GM19099 (cell line): Measurements from ENCODE around the gene DNAH10.

Experiments
- POLR2A ChIP-seq: IDR thresholded peaks from 3 replicates; pipeline ENCODE4 v1.6.1; 2011; ENCODE audit warnings: low read depth; ENCODE audit not compliant: insufficient read length; ENCODE audit errors: extremely low read depth

Gene DNAH10

DNA sequence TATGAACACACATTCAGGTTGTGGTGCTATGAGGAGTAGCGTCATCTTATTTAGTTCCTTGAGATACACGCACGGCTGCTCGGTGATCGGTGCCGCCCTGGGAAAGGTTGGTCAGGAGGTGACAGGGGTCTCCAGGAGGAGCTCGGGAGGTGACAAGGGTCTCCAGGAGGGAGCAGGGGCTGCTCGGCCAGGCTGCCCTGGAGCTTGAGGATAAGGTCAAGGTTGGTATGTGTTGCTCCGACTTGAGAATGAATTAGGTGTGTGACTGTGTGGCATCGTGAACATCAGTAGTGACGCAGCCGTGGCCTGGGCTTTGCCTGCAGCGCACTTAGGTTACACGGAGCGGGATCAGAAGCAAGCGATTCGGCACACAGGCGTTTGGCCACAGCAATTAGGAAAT lies 174.4 kb downstream of the DNAH10 start:
- TF ChIP-seq POLR2A = no peak

- no peak for TF ChIP-seq POLR2A
These were observed 175.0 kb downstream of the DNAH10 start for GRCh38 chr12:123936956-123937706.

- TF ChIP-seq POLR2A = no peak
These were observed 175.8 kb downstream of the DNAH10 start for GRCh38 chr12:123937707-123938591.

DNA sequence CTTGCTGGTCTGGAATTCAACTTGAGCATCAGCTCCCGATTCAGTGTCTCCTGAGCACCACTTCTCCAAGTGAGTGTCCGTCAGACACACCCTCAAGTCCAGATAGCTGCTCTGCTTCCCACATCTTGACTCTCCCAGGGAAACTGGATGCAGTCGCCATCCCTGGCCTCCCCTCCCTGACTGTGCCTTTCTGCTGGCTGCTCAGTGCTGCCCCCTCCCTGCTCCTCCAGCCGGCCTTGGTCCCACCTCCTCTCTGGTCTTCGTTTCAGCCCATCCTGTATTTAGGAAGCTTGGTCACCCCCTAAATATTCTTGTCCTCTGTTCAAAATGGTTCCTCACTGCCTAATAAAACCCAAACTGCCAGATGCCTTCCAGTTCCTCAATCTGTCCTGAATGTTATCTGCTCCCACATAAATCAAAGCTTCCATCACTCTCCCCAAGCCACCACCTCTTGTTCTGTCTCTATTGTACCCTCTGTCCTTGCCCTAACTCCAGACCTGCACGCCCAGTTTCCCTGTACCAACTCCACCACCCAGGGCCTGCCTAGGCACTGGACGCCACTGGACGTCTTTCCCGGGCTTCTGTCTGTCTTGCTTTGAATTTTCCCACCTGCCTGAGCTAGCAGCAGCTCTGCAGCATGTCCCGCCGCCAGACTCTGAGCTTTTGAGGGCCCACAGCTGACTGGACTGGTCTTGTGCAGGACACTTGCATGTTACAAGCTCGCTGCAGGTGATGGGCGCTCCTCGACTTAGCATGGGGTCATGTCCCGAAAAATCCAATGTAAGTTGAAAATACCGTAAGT lies 176.8 kb downstream of the DNAH10 start:
- no peak for TF ChIP-seq POLR2A

DNA sequence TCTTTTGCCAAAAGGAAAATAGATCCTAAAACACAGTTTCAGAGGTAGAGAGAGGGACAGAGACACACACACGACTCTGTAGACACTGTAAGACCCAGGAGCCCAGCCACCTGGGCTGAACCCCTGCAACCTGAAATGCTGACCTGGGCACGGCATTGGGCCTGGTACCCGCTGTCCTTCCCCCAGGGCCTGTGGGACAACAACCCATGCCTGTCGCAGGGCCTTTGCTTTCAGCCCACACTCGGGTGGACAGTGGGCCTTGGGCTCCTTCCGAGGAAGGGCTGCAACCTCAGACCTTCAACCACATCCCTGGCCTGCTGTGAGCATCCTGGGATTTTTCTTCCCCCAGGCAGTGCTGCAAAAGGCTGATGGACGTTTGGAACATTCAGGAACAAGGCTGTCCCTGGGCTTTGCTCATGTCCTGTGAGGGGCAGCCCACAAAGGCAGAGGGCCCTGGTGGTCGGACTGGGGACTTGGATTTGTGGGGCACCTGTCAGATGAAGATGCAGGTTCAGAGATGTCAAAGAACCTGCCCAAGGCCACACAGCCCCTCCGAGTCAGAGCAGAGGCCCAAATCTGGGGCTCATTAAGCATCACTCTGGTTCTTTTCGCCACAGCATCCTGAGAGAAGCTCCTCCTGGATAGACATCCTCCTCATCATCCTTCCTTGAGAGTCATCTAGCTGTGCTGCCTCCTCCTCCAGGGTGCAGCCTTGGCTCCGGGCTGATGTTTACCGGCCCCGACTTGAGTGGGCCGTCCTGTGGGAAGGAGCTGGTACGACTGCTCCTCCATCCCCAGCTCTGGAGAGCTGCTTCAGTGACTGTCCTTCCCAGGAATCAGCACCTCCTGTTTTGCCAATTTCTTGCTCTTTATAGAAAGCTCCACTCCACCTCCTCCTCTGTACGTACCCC lies 177.9 kb downstream of the DNAH10 start:
- no peak for TF ChIP-seq POLR2A

GRCh38 chr12:123940627-123940966 lies 178.5 kb downstream of the DNAH10 start:
- no peak for TF ChIP-seq POLR2A

- TF ChIP-seq POLR2A = no peak
These were observed 178.9 kb downstream of the DNAH10 start for GRCh38 chr12:123941000-123941399.

- TF ChIP-seq POLR2A = no peak
These were observed 179.6 kb downstream of the DNAH10 start for GRCh38 chr12:123941624-123942237.

GRCh38 chr12:123942238-123942653 lies 180.1 kb downstream of the DNAH10 start:
- TF ChIP-seq POLR2A = no peak

GRCh38 chr12:123942911-123943648 lies 181.0 kb downstream of the DNAH10 start:
- no peak for TF ChIP-seq POLR2A

GRCh38 chr12:123943816-123944215 lies 181.7 kb downstream of the DNAH10 start:
- TF ChIP-seq POLR2A = no peak

- TF ChIP-seq POLR2A = no peak
These were observed 182.6 kb downstream of the DNAH10 start for GRCh38 chr12:123944696-123945095.
